H1 (cell line): ENCODE measurements around the gene YAF2. TPM values are rescaled to one million over a fixed set of nuclear protein-coding genes. Genes with fewer than 3 reads are reported as not detected.

ENCODE experiments used
- CTCF ChIA-PET: fragments of 300-600 bp; sonication (Branson Sonifier 250); formaldehyde crosslinking; loops from one replicate; lab custom pipeline; 2021; ENCODE audit not compliant: partially characterized antibody; lab: Charles Lee
- POLR2A ChIA-PET: fragments of 300-600 bp; sonication (Branson Sonifier 250); formaldehyde crosslinking; loops from one replicate; lab custom pipeline; 2021; ENCODE audit warnings: inconsistent platforms; ENCODE audit not compliant: partially characterized antibody; lab: Charles Lee
- DNase-seq, 2 experiments: peaks; one replicate each; pipeline versions ENCODE4 v3.0.0 to v3.0.0-alpha.2; 2010 to 2022; ENCODE audit warnings: low spot score in 2 of 2, low read depth in 1 of 2, mixed read lengths in 1 of 2
- FAIRE-seq: peaks from 2 replicates; lab custom pipeline; 2011; peaks lifted over from hg19 to GRCh38; lab: Jason Lieb, UNC
- H2AFZ ChIP-seq: 2 replicates; pipeline ENCODE4 v1.8.1; 2012; ENCODE audit warnings: low read length, inconsistent platforms
- H2AK5ac ChIP-seq: 2 replicates; pipeline ENCODE4 v1.6.1; 2013; ENCODE audit warnings: low read depth, low read length
- H2BK120ac ChIP-seq: replicated peaks from 2 replicates; pipeline ENCODE3; 2013; ENCODE audit warnings: low read depth, low read length, inconsistent platforms
- H2BK12ac ChIP-seq: 2 replicates; pipeline ENCODE4 v1.6.1; 2013; ENCODE audit warnings: low read depth, low read length
- H2BK15ac ChIP-seq: 2 replicates; pipeline ENCODE4 v1.6.1; 2013; ENCODE audit warnings: low read length
- H2BK20ac ChIP-seq: 2 replicates; pipeline ENCODE4 v1.6.1; 2013; ENCODE audit warnings: low read length
- H2BK5ac ChIP-seq: 2 replicates; pipeline ENCODE4 v1.6.1; 2013; ENCODE audit warnings: low read depth, low read length
- H3K14ac ChIP-seq: 2 replicates; pipeline ENCODE4 v1.6.1; 2013; ENCODE audit warnings: inconsistent platforms; ENCODE audit not compliant: insufficient read length
- H3K18ac ChIP-seq: 2 replicates; pipeline ENCODE4 v1.6.1; 2013; ENCODE audit warnings: low read length; ENCODE audit errors: extremely low read depth
- H3K23ac ChIP-seq: 2 replicates; pipeline ENCODE4 v1.6.1; 2013; ENCODE audit warnings: inconsistent platforms; ENCODE audit not compliant: insufficient read length
- H3K23me2 ChIP-seq: 2 replicates; pipeline ENCODE4 v1.6.1; 2013; ENCODE audit warnings: low read depth, low read length
- H3K27ac ChIP-seq: 2 replicates; pipeline ENCODE4 v1.6.1; 2011; ENCODE audit warnings: low read depth, low read length, inconsistent platforms
- H3K27me3 ChIP-seq, 4 experiments: replicated peaks in 1 of 4; 1 replicate in 1 of 4; 2 replicates in 3 of 4; pipeline versions ENCODE4 v1.6.1 to v1.8.1; 2011 to 2013; ENCODE audit warnings: low read length in 3 of 4, mild to moderate bottlenecking in 3 of 4, inconsistent platforms in 2 of 4, mixed read lengths in 2 of 4, moderate library complexity in 1 of 4; ENCODE audit not compliant: control insufficient read depth in 3 of 4, insufficient read depth in 3 of 4; ENCODE audit errors: extremely low read depth in 1 of 4
- H3K36me3 ChIP-seq, 4 experiments: 2 replicates each; pipeline versions ENCODE4 v1.6.1 to v1.8.1; 2011 to 2013; ENCODE audit warnings: mild to moderate bottlenecking in 4 of 4, low read length in 3 of 4, moderate library complexity in 2 of 4, control low read depth in 1 of 4, inconsistent platforms in 1 of 4; ENCODE audit not compliant: insufficient read depth in 4 of 4, control insufficient read depth in 2 of 4
- H3K4ac ChIP-seq: replicated peaks from 2 replicates; pipeline ENCODE3; 2013; ENCODE audit warnings: low read length, low read depth, mixed read lengths, inconsistent platforms; ENCODE audit not compliant: insufficient read length
- H3K4me1 ChIP-seq, 4 experiments: replicated peaks in 1 of 4; 1 replicate in 1 of 4; 2 replicates in 3 of 4; pipeline versions ENCODE4 v1.6.1 to v1.8.1; 2011 to 2013; ENCODE audit warnings: low read length in 3 of 4, inconsistent platforms in 2 of 4, mixed read lengths in 1 of 4; ENCODE audit not compliant: insufficient read depth in 4 of 4, control insufficient read depth in 3 of 4
- H3K4me2 ChIP-seq, 2 experiments: 2 replicates each; pipeline versions ENCODE4 v1.6.1 to v1.8.1; 2011 to 2013; ENCODE audit warnings: low read depth in 2 of 2, low read length in 2 of 2, control low read depth in 1 of 2, inconsistent platforms in 1 of 2, mild to moderate bottlenecking in 1 of 2; ENCODE audit not compliant: insufficient read depth in 1 of 2
- H3K4me3 ChIP-seq, 4 experiments: fragments of 200-600, 300-600 bp in 1 of 4; sonication (generic), shearing (Covaris generic), sonication (Bioruptor Twin) in 1 of 4; 2 replicates each; pipeline versions ENCODE4 v1.5.1 to v1.8.1; 2011 to 2016; ENCODE audit warnings: low read length in 4 of 4, low read depth in 3 of 4, control low read depth in 2 of 4, inconsistent platforms in 2 of 4, mild to moderate bottlenecking in 2 of 4, mixed read lengths in 1 of 4, moderate library complexity in 1 of 4; ENCODE audit not compliant: insufficient read depth in 2 of 4; ENCODE audit errors: extremely low read depth in 1 of 4
- H3K56ac ChIP-seq: replicated peaks from 2 replicates; pipeline ENCODE3; 2013; ENCODE audit warnings: low read depth, mild to moderate bottlenecking, mixed read lengths, low read length, inconsistent platforms; ENCODE audit not compliant: insufficient read length
- H3K79me1 ChIP-seq: 2 replicates; pipeline ENCODE4 v1.6.1; 2013; ENCODE audit warnings: low read depth, low read length, control low read depth
- H3K79me2 ChIP-seq, 2 experiments: 2 replicates each; pipeline versions ENCODE4 v1.6.1 to v1.8.1; 2012 to 2013; ENCODE audit warnings: low read length in 2 of 2, mild to moderate bottlenecking in 2 of 2, inconsistent platforms in 1 of 2; ENCODE audit not compliant: insufficient read depth in 2 of 2, control insufficient read depth in 1 of 2
- H3K9ac ChIP-seq, 4 experiments: replicated peaks in 1 of 4; 1 replicate in 1 of 4; 2 replicates in 3 of 4; pipeline versions ENCODE4 v1.6.1 to v1.8.1; 2011 to 2013; ENCODE audit warnings: low read depth in 3 of 4, low read length in 3 of 4, control low read depth in 2 of 4, mild to moderate bottlenecking in 2 of 4, moderate library complexity in 2 of 4, inconsistent platforms in 1 of 4; ENCODE audit errors: extremely low read depth in 1 of 4
- H3K9me3 ChIP-seq, 2 experiments: 2 replicates each; pipeline versions ENCODE4 v1.6.1 to v1.8.1; 2012 to 2013; ENCODE audit warnings: mild to moderate bottlenecking in 2 of 2, moderate library complexity in 2 of 2, control low read depth in 1 of 2, inconsistent platforms in 1 of 2, low read depth in 1 of 2, low read length in 1 of 2, mixed read lengths in 1 of 2; ENCODE audit not compliant: insufficient read depth in 2 of 2
- H4K20me1 ChIP-seq, 2 experiments: replicated peaks in 1 of 2; 2 replicates each; pipeline versions ENCODE3 to v1.8.1; 2011 to 2013; ENCODE audit warnings: inconsistent platforms in 2 of 2, low read length in 2 of 2, mild to moderate bottlenecking in 1 of 2; ENCODE audit not compliant: insufficient read depth in 2 of 2, control insufficient read depth in 1 of 2
- H4K5ac ChIP-seq: 2 replicates; pipeline ENCODE4 v1.6.1; 2013; ENCODE audit warnings: low read length, low read depth, mixed read lengths, inconsistent platforms; ENCODE audit not compliant: insufficient read length
- H4K8ac ChIP-seq: 2 replicates; pipeline ENCODE4 v1.8.0; 2013; ENCODE audit warnings: mild to moderate bottlenecking, moderate library complexity, low read length, inconsistent platforms; ENCODE audit not compliant: insufficient read depth; ENCODE audit errors: extremely low read depth
- H4K91ac ChIP-seq: replicated peaks from 2 replicates; pipeline ENCODE3; 2013; ENCODE audit warnings: low read length, mixed read lengths, inconsistent platforms; ENCODE audit not compliant: insufficient read length
- ATF2 ChIP-seq: IDR thresholded peaks from 2 replicates; pipeline ENCODE4 v1.6.1; 2012; ENCODE audit warnings: low read length, inconsistent platforms
- BCL11A ChIP-seq, 2 experiments: IDR thresholded peaks; one replicate each; pipeline ENCODE4 v1.6.1; 2011; ENCODE audit warnings: low read depth in 2 of 2, low read length in 2 of 2, mild to moderate bottlenecking in 2 of 2
- CHD2 ChIP-seq: IDR thresholded peaks from 2 replicates; pipeline ENCODE4 v1.6.1; 2012; ENCODE audit warnings: low read length, improper control_type of control experiment
- CREB1 ChIP-seq: IDR thresholded peaks from 2 replicates; pipeline ENCODE4 v1.6.1; 2012; ENCODE audit warnings: inconsistent platforms
- HDAC2 ChIP-seq, 2 experiments: fragments of 300-600 bp in 1 of 2; sonication (generic) in 1 of 2; IDR thresholded peaks; 2 replicates each; pipeline ENCODE4 v1.6.1; 2011 to 2012; ENCODE audit warnings: low read depth in 2 of 2, low read length in 2 of 2, mild to moderate bottlenecking in 2 of 2, moderate library complexity in 2 of 2, borderline replicate concordance in 1 of 2, inconsistent platforms in 1 of 2
- MAFK ChIP-seq: IDR thresholded peaks from 2 replicates; pipeline ENCODE4 v1.6.1; 2012; ENCODE audit warnings: low read depth, mild to moderate bottlenecking, improper control_type of control experiment, low read length
- POLR2AphosphoS5 ChIP-seq: IDR thresholded peaks from 2 replicates; pipeline ENCODE4 v1.6.1; 2011; ENCODE audit warnings: low read depth, low read length
- SIN3A ChIP-seq, 2 experiments: IDR thresholded peaks in 1 of 2; conservative IDR thresholded peaks in 1 of 2; 2 replicates each; pipeline ENCODE4 v1.6.1; 2011 to 2012; ENCODE audit warnings: low read length in 2 of 2, improper control_type of control experiment in 1 of 2, low read depth in 1 of 2, mild to moderate bottlenecking in 1 of 2
- SIRT6 ChIP-seq: IDR thresholded peaks from one replicate; pipeline ENCODE4 v1.7.1; 2012; ENCODE audit warnings: low read length, inconsistent platforms
- SRF ChIP-seq: IDR thresholded peaks from 2 replicates; pipeline ENCODE4 v1.6.1; 2011; ENCODE audit warnings: mild to moderate bottlenecking, low read depth, low read length, moderate library complexity
- TAF1 ChIP-seq: IDR thresholded peaks from 2 replicates; pipeline ENCODE4 v1.6.1; 2011; ENCODE audit warnings: mild to moderate bottlenecking, low read depth, low read length
- TCF12 ChIP-seq: IDR thresholded peaks from 2 replicates; pipeline ENCODE4 v1.6.1; 2011; ENCODE audit warnings: low read depth, mild to moderate bottlenecking, low read length
- WGBS, 2 experiments: shearing (Covaris generic) in 1 of 2; methylation state at CpG; one replicate each; pipeline versions ENCODE4 v1.1.6 to v1.1.7; 2013 to 2015; ENCODE audit warnings: low lambda C conversion rate in 2 of 2, mixed read lengths in 2 of 2, inconsistent platforms in 1 of 2, low coverage in 1 of 2, missing lambda C conversion rate in 1 of 2; ENCODE audit not compliant: insufficient replicate concordance in 2 of 2, insufficient coverage in 1 of 2, insufficient read length in 1 of 2; ENCODE audit errors: extremely low coverage in 1 of 2, missing lambda C conversion rate in 1 of 2; 5-methylcytosine and 5-hydroxymethylcytosine counted together
- polyA plus RNA-seq, 7 experiments: library from polyadenylated mRNA; depleted of rRNA in 3 of 7; stranded (reverse) in 5 of 7; unstranded in 2 of 7; fragments of >200 nt in 5 of 7; fragments of 200-250 nt in 2 of 7; gene quantifications; 1 replicate in 5 of 7; 2 replicates in 1 of 7; 4 replicates in 1 of 7; pipeline versions ENCODE4 v1.2.1 to v1.2.3, GENCODE V29; 2011 to 2013; ENCODE audit warnings: missing spikeins in 2 of 7, mixed read lengths in 2 of 7
- total RNA-seq: library from RNA; stranded (reverse); fragmentation: NEBNext Ultra II Directional; extraction: Animal tissue kit (Norgen Biotek cat#: 25700); gene quantifications from 2 replicates; pipeline ENCODE4 v1.2.1, GENCODE V29; 2021

Gene YAF2
- total and polyA plus RNA-seq, 2 of the 8 experiments (the other 6 are each of a cell fraction or from before 2014, with no cell fraction given): 0.50 to 2.2 TPM

GRCh38 chr12:42118136-42118879, 119.7 kb downstream of the YAF2 start:
- Histone ChIP-seq H3K14ac (no peak overlapping the region), H3K18ac (no peak overlapping the region), H4K20me1 (peaks cover 0 to 1% of the 10 kb centered on the region in 2 experiments), H4K5ac (no peak overlapping the region), H3K4me3 (no peak overlapping the region), H3K27ac (no peak overlapping the region), H2BK12ac (no peak overlapping the region), H2BK20ac (no peak overlapping the region), H3K4me2 (no peak overlapping the region), H3K27me3 (no peaks in the 10 kb centered on the region), H4K91ac (no peak overlapping the region), H2BK5ac (no peak overlapping the region), H3K4ac (no peak overlapping the region), H3K4me1 (no peaks in the 10 kb centered on the region), H3K9me3 (no peaks in the 10 kb centered on the region), H3K23ac (no peak overlapping the region), H2BK15ac (no peak overlapping the region), H3K23me2 (no peaks in the 10 kb centered on the region), H2AFZ (no peak overlapping the region), H3K79me1 (no peaks in the 10 kb centered on the region; the same call in 1 of the 2 replicates), H2BK120ac (no peak overlapping the region), H3K79me2 (peaks cover 0 to 9% of the 10 kb centered on the region in 2 experiments; a peak in 2 of 4 replicates), H4K8ac (no peak overlapping the region), H2AK5ac (no peak overlapping the region), H3K56ac (no peak overlapping the region), H3K9ac (no peak overlapping the region), H3K36me3 (peaks cover 0 to 8% (median 0%) of the 10 kb centered on the region in 4 experiments; a peak in 3 of 8 replicates)
- POLR2A ChIA-PET: no interaction called here
- no peak for FAIRE-seq
- CTCF ChIA-PET: interaction anchor here (1.7 kb wide), 1 partner anchor 10 kb away, joined by 6 read pairs; no protein-coding TSS in a partner anchor
- WGBS, 2 experiments: 95% methylated on average over 5 of the region's 5 CpGs; no CpG with 5 or more reads in 1 of the 2 experiments
- DNase-seq: no peak
- TF ChIP-seq POLR2AphosphoS5 (no peak), TCF12 (no peak), CHD2 (no peak), SRF (no peak), CREB1 (no peak), TAF1 (no peak), MAFK (no peak), SIN3A (conservative IDR thresholded peaks at IDR 0.05 in 1 of 2, IDR thresholded peaks at IDR 0.05 in 1 of 2; ENCODE audit: low read depth in 1 of 2, low read length in 2 of 2) (no peak), SIRT6 (no peak), HDAC2 (IDR thresholded peaks at IDR 0.05; ENCODE audit: borderline replicate concordance in 1 of 2, low read depth in 2 of 2, low read length in 2 of 2) (no peak), ATF2 (no peak), BCL11A (IDR thresholded peaks at IDR 0.05; ENCODE audit: low read depth in 2 of 2, low read length in 2 of 2) (no peak)
